IMR-90 (cell line): ENCODE results near the gene SLC6A13. TPM values are rescaled to one million over a fixed set of nuclear protein-coding genes. Genes with fewer than 3 reads are reported as not detected.

ENCODE experiments used
- ATAC-seq: fragments of 200-7000 bp; cut with Tn5 transposase; 2 replicates; pipeline ENCODE4 v1.9.1; 2020; ENCODE audit warnings: low read depth, mild to moderate bottlenecking, moderate library complexity
- BruUV-seq: library from RNA; stranded (reverse); fragments of 400-500 nt; replicated peaks from 2 replicates; lab custom pipeline; 2021; lab: Mats Ljungman, UMichigan
- CTCF ChIA-PET: fragments of 300-600 bp; formaldehyde crosslinking; extraction: SDS; loops from one replicate; lab custom pipeline; 2021; ENCODE audit warnings: antibody characterized with exemption; lab: Yijun Ruan, JAX
- POLR2A ChIA-PET: fragments of 300-600 bp; sonication (Branson Sonifier 250); formaldehyde crosslinking; loops from one replicate; lab custom pipeline; 2022; ENCODE audit warnings: antibody characterized with exemption; ENCODE audit not compliant: unreplicated experiment; lab: Charles Lee
- DNase-seq: peaks from one replicate; pipeline ENCODE4 v3.0.0; 2013
- H2AFZ ChIP-seq: replicated peaks from 2 replicates; pipeline ENCODE3; 2013; ENCODE audit warnings: low read length, mild to moderate bottlenecking; ENCODE audit not compliant: poor library complexity
- H2AK5ac ChIP-seq: 2 replicates; pipeline ENCODE4 v1.6.1; 2013; ENCODE audit warnings: low read depth, low read length, inconsistent platforms
- H2AK9ac ChIP-seq: replicated peaks from 2 replicates; pipeline ENCODE3; 2013; ENCODE audit warnings: mild to moderate bottlenecking, low read depth, low read length, moderate library complexity; ENCODE audit not compliant: poor library complexity
- H2BK120ac ChIP-seq: 2 replicates; pipeline ENCODE4 v1.6.1; 2013; ENCODE audit warnings: low read depth, low read length, inconsistent platforms
- H2BK15ac ChIP-seq: 3 replicates; pipeline ENCODE4 v1.6.1; 2013; ENCODE audit warnings: low read depth, low read length, inconsistent platforms
- H2BK20ac ChIP-seq: 2 replicates; pipeline ENCODE4 v1.6.1; 2013; ENCODE audit warnings: low read depth, mild to moderate bottlenecking, inconsistent platforms, low read length, moderate library complexity
- H2BK5ac ChIP-seq: 2 replicates; pipeline ENCODE4 v1.6.1; 2013; ENCODE audit warnings: mild to moderate bottlenecking, low read depth, low read length, inconsistent platforms; ENCODE audit not compliant: poor library complexity, severe bottlenecking
- H3K14ac ChIP-seq: replicated peaks from 2 replicates; pipeline ENCODE4 v1.6.1; 2013; ENCODE audit warnings: low read depth, low read length, inconsistent platforms
- H3K18ac ChIP-seq: 2 replicates; pipeline ENCODE4 v1.6.1; 2013; ENCODE audit warnings: low read depth, low read length, control low read depth
- H3K23ac ChIP-seq: 2 replicates; pipeline ENCODE4 v1.6.1; 2013; ENCODE audit warnings: low read depth, low read length, inconsistent platforms
- H3K27ac ChIP-seq: 2 replicates; pipeline ENCODE4 v1.5.1; 2013; ENCODE audit warnings: mild to moderate bottlenecking, control low read depth, low read length; ENCODE audit not compliant: insufficient read depth
- H3K27me3 ChIP-seq: 2 replicates; pipeline ENCODE4 v1.6.1; 2013; ENCODE audit warnings: low read length; ENCODE audit not compliant: control insufficient read depth, insufficient read depth
- H3K36me3 ChIP-seq: 2 replicates; pipeline ENCODE4 v1.6.1; 2013; ENCODE audit warnings: low read length, mixed read lengths; ENCODE audit not compliant: control insufficient read depth, insufficient read depth
- H3K4ac ChIP-seq: 2 replicates; pipeline ENCODE4 v1.6.1; 2013; ENCODE audit warnings: low read depth, low read length, inconsistent platforms
- H3K4me1 ChIP-seq: 2 replicates; pipeline ENCODE4 v1.6.1; 2013; ENCODE audit warnings: low read length, mixed read lengths; ENCODE audit not compliant: control insufficient read depth, insufficient read depth
- H3K4me2 ChIP-seq: 2 replicates; pipeline ENCODE4 v1.6.1; 2013; ENCODE audit warnings: low read depth, mild to moderate bottlenecking, control low read depth, low read length, moderate library complexity
- H3K4me3 ChIP-seq: 2 replicates; pipeline ENCODE4 v1.5.1; 2013; ENCODE audit warnings: low read depth, mild to moderate bottlenecking, control low read depth, low read length, moderate library complexity; ENCODE audit not compliant: insufficient read depth
- H3K56ac ChIP-seq: 2 replicates; pipeline ENCODE4 v1.6.1; 2013; ENCODE audit warnings: low read length, inconsistent platforms; ENCODE audit not compliant: insufficient read depth; ENCODE audit errors: extremely low read depth
- H3K79me1 ChIP-seq, 2 experiments: 2 replicates each; pipeline ENCODE4 v1.6.1; 2013; ENCODE audit warnings: low read length in 2 of 2, inconsistent platforms in 1 of 2, low read depth in 1 of 2
- H3K9ac ChIP-seq: 2 replicates; pipeline ENCODE4 v1.6.1; 2013; ENCODE audit warnings: low read depth, low read length, control low read depth
- H3K9me1 ChIP-seq: 2 replicates; pipeline ENCODE4 v1.6.1; 2013; ENCODE audit warnings: low read length, inconsistent platforms; ENCODE audit not compliant: insufficient read depth
- H3K9me3 ChIP-seq: 2 replicates; pipeline ENCODE4 v1.6.1; 2013; ENCODE audit warnings: low read length; ENCODE audit not compliant: control insufficient read depth, insufficient read depth
- H4K20me1 ChIP-seq: 2 replicates; pipeline ENCODE4 v1.6.1; 2013; ENCODE audit warnings: low read length, inconsistent platforms; ENCODE audit not compliant: insufficient read depth
- H4K5ac ChIP-seq: 2 replicates; pipeline ENCODE4 v1.6.1; 2013; ENCODE audit warnings: mild to moderate bottlenecking, low read depth, low read length, control low read depth
- H4K8ac ChIP-seq, 2 experiments: 2 replicates each; pipeline ENCODE4 v1.6.1; 2013; ENCODE audit warnings: low read depth in 2 of 2, low read length in 2 of 2, control low read depth in 1 of 2, inconsistent platforms in 1 of 2
- H4K91ac ChIP-seq: 2 replicates; pipeline ENCODE4 v1.6.1; 2013; ENCODE audit warnings: low read depth, low read length, inconsistent platforms; ENCODE audit not compliant: insufficient read depth
- RCOR1 ChIP-seq: IDR thresholded peaks from 2 replicates; pipeline ENCODE4 v1.6.1; 2012; ENCODE audit warnings: mild to moderate bottlenecking, low read length, improper control_type of control experiment; ENCODE audit not compliant: insufficient replicate concordance
- WGBS, 2 experiments: methylation state at CpG; one replicate each; pipeline versions ENCODE4 v1.1.5 to v1.1.7; 2013; ENCODE audit warnings: missing lambda C conversion rate in 2 of 2; ENCODE audit not compliant: insufficient read length in 1 of 2; ENCODE audit errors: extremely low coverage in 2 of 2; 5-methylcytosine and 5-hydroxymethylcytosine counted together
- dilution Hi-C: fragments of 300-500 bp; cut with HindIII; formaldehyde crosslinking; loops from one replicate; pipeline ENCODE4 v1.14.3; 2018; ENCODE audit warnings: low sequenced_read_pairs; ENCODE audit not compliant: unreplicated experiment
- in situ Hi-C: fragments of 300-500 bp; cut with MboI; formaldehyde crosslinking; loops from 3 replicates; pipeline ENCODE4 v1.14.3; 2019; ENCODE audit warnings: low sequenced_read_pairs, inconsistent platforms, mixed read lengths
- intact Hi-C: fragments of 100-400 bp; cut with micrococcal nuclease; formaldehyde crosslinking; loops from 2 replicates; pipeline ENCODE4 v1.10.0; 2022
- polyA plus RNA-seq, 3 experiments: library from polyadenylated mRNA; depleted of rRNA; stranded (reverse); fragments of >200 nt; gene quantifications; 2 replicates each; pipeline ENCODE4 v1.2.3, GENCODE V29; 2012; ENCODE audit warnings: low replicate concordance in 1 of 3
- total RNA-seq: library from RNA; depleted of rRNA; stranded (reverse); fragments of >200 nt; gene quantifications from 2 replicates; pipeline ENCODE4 v1.2.3, GENCODE V29; 2012
- TF ChIP-seq, protein P1 (sequence below): fragments of 150-350 bp; IDR thresholded peaks from 2 replicates; pipeline ENCODE4 v1.6.1; 2016; ENCODE audit warnings: low read depth, mild to moderate bottlenecking, low read length, moderate library complexity, borderline replicate concordance

The SLC6A13 gene
- total and polyA plus RNA-seq, 2 of the 4 experiments (the other 2 are of a cell fraction): under 0.01 to 0.10 TPM

DNA sequence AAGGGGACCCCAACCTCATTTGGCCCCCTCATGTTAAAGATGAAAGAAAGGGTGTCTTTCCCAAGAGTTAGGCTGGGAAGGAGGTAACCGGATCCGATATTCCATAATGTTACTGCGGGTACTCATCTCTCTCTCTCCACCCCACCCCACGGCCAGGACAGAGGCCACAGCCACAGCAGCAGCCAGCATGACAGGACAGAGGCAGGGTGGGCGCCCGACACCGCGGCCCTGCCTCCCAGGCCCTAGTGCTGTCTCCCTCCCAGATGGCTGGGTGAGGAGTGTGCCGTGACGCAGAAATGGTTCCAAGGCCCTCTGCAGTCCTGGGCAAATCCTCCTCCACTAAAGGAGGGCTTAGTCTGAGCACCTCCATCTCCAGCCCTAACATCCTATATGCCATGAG, 54.8 kb downstream of the SLC6A13 start:
- dilution Hi-C loops (no loop called here), intact Hi-C loops (no loop called here), in situ Hi-C loops (no loop called here)
- Histone ChIP-seq H3K4ac (no peak overlapping the region), H2AK9ac (no peak overlapping the region), H3K79me1 (no peaks in the 10 kb centered on the region), H2BK5ac (no peak overlapping the region), H3K18ac (no peak overlapping the region), H4K5ac (no peak overlapping the region), H2BK120ac (no peak overlapping the region), H2BK15ac (no peak overlapping the region), H3K23ac (no peak overlapping the region), H3K27me3 (peaks cover 72% of the 10 kb centered on the region), H3K56ac (no peak overlapping the region), H2BK20ac (no peak overlapping the region), H2AFZ (no peak overlapping the region), H3K4me1 (peaks cover 3% of the 10 kb centered on the region), H2AK5ac (no peak overlapping the region), H3K9me3 (no peaks in the 10 kb centered on the region), H4K91ac (no peak overlapping the region), H3K4me3 (no peak overlapping the region), H3K9ac (no peak overlapping the region), H3K36me3 (no peaks in the 10 kb centered on the region), H3K4me2 (no peak overlapping the region), H3K27ac (no peak overlapping the region), H4K20me1 (no peaks in the 10 kb centered on the region), H3K14ac (no peak overlapping the region), H4K8ac (no peak overlapping the region), H3K9me1 (no peaks in the 10 kb centered on the region; the same call in 1 of the 2 replicates)
- TF ChIP-seq, protein P1, sequence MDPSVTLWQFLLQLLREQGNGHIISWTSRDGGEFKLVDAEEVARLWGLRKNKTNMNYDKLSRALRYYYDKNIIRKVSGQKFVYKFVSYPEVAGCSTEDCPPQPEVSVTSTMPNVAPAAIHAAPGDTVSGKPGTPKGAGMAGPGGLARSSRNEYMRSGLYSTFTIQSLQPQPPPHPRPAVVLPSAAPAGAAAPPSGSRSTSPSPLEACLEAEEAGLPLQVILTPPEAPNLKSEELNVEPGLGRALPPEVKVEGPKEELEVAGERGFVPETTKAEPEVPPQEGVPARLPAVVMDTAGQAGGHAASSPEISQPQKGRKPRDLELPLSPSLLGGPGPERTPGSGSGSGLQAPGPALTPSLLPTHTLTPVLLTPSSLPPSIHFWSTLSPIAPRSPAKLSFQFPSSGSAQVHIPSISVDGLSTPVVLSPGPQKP: no peak
- no peak for TF ChIP-seq RCOR1
- no TSS peak for BruUV-seq
- WGBS, 2 experiments: no CpG with 5 or more reads among the region's 10 CpGs
- ATAC-seq (no peak), DNase-seq (no peak)
- POLR2A ChIA-PET: no interaction called here
- CTCF ChIA-PET: no interaction called here
